Esophagus squamous epithelium (tissue), 4 donors: Measurements from ENCODE around the gene TMEM86A.

Source experiments
- POLR2A ChIP-seq, 4 donors: fragments of 450-650 bp; IDR thresholded peaks; one replicate each; pipeline ENCODE4 v1.6.1; 2017; ENCODE audit warnings: antibody characterized with exemption in 4 of 4, mild to moderate bottlenecking in 4 of 4, moderate library complexity in 3 of 4
- TF ChIP-seq, protein P1 (sequence below), 6 experiments: fragments of 450-650 bp in 4 of 6; fragments of 200-600 bp in 2 of 6; sonication (generic) in 2 of 6; IDR thresholded peaks; one replicate each; pipeline ENCODE4 v1.5.1; 2016 to 2019; ENCODE audit warnings: antibody characterized with exemption in 6 of 6, mild to moderate bottlenecking in 4 of 6, moderate library complexity in 4 of 6

DNA sequence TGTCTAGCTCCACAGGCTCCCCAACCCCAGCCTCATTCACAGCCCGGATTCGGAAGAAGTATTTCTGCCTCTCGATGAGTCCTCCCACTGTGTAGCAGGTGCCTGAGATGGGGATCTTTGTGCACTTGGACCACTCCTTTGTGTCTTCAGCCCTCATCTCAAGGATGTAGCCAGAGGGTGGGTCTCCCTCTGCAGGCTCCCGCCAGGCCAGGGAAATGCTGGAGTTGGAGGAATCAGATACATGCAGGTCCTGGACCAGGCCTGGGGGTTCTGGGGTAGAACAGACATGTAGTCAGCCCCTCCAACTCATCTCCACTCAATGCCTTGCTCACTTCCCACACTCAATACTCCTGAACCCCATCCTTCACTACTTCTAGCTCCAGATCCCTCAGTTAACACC is 10.8 kb downstream of the TMEM86A start:
- TF ChIP-seq, protein P1, sequence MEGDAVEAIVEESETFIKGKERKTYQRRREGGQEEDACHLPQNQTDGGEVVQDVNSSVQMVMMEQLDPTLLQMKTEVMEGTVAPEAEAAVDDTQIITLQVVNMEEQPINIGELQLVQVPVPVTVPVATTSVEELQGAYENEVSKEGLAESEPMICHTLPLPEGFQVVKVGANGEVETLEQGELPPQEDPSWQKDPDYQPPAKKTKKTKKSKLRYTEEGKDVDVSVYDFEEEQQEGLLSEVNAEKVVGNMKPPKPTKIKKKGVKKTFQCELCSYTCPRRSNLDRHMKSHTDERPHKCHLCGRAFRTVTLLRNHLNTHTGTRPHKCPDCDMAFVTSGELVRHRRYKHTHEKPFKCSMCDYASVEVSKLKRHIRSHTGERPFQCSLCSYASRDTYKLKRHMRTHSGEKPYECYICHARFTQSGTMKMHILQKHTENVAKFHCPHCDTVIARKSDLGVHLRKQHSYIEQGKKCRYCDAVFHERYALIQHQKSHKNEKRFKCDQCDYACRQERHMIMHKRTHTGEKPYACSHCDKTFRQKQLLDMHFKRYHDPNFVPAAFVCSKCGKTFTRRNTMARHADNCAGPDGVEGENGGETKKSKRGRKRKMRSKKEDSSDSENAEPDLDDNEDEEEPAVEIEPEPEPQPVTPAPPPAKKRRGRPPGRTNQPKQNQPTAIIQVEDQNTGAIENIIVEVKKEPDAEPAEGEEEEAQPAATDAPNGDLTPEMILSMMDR (IDR thresholded peaks at IDR 0.05), result no peak
- no peak for TF ChIP-seq POLR2A (IDR thresholded peaks at IDR 0.05)
